ENCODE results near the gene TNFSF13B. TPM values are rescaled to one million over a fixed set of nuclear protein-coding genes. Genes with fewer than 3 reads are reported as not detected.
A peak's percentile ranks its signal among the peaks of the same experiment; 100 is the strongest.
"Not testable (repeated sequence)": the region's sequence is repeated elsewhere in the genome, so short reads cannot be mapped to it uniquely, and the experiment has no call there.

The TNFSF13B gene
- 1 to 10 TPM; 1.4 to 3.6 TPM for total RNA-seq
- long read RNA-seq, partial matches to known transcripts: 0 of 1 reads
- long read RNA-seq, other reads (novel, unspliced or antisense): 0 of 1 reads

GRCh38 chr13:108269601-108270328 lies at the start of gene TNFSF13B:
TNFSF13B (plus strand) TSS chr13:108269718; CDS start chr13:108269896, 178 bp downstream.
- peak; percentile 37 to 44 for DNase-seq

GRCh38 chr13:108220041-108220440 lies 49.5 kb upstream of the TNFSF13B start:
- DNase-seq: peak; percentile 50 to 58

More at GRCh38 chr13:108269601-108270328, at the start of gene TNFSF13B:
- intact Hi-C loops (cut with DNase I, micrococcal nuclease): no loop called here
- peak; percentile 51 for ATAC-seq

DNA sequence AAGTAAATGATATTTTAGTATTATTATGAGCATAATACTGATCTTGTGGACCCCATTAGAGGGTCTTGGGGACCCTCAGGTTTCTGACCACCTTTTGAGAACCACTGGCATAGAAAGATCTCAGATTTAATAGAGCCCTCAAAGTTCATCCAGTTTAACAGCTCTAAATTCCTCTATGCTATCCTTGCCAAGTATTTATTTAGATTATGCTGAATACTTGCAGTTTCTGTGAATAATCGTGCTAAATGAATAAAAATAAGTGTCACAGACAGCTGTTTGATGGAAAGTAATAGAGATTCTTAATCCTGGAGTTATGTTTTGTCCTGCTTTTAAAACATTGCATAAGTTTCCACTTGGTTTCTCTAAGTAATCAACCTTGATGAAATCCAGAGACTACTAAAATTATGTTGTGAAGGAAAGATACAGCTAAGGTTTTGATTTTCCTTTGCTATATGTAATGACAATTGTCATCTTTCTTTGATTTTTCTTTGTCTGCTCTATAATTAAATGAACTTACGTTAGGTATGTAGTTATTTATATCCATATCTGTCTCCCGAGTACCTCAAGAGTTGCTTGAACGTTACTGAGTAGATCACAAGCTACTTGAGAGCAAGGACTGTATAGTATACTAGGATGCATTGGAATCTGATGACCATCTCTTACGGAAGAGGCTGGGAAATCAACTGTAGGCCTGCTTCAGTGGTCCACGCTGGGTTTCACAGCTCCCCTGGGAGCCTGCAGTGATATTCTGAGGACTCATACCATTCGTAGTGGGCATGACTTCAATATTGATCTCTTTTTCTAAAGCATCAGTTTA lies 45.6 kb upstream of the TNFSF13B start:
- DNase-seq (no peak), ATAC-seq (no peak)
- intact Hi-C loops (cut with DNase I, micrococcal nuclease): no loop called here

More at GRCh38 chr13:108220041-108220440, 49.5 kb upstream of the TNFSF13B start:
- ATAC-seq: peak; percentile 26
- intact Hi-C loops (cut with DNase I, micrococcal nuclease): no loop called here

DNA sequence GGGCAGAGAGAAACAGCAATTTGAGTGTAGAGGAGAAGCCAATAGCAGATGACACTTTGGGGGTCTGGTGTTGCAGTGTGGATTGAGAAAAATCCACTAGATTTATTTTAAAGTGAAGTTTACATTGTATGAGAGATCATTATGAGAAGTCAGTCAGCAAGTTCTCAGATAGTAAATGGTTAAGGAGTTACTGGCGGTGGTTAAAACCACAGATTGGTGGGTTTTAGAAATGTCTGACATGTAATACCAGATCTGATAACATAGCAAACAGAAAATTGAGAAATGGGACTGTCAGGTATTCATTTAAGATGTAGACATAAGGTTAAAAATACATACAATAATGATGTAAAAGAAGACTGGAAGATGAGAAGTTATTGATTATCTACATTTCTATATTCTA lies 44.1 kb upstream of the TNFSF13B start:
- no peak for ATAC-seq
- intact Hi-C loops (cut with DNase I, micrococcal nuclease): no loop called here
- DNase-seq: no peak

GRCh38 chr13:108226184-108226583 lies 43.3 kb upstream of the TNFSF13B start:
- no peak for DNase-seq
- intact Hi-C loops (cut with DNase I, micrococcal nuclease): no loop called here

DNA sequence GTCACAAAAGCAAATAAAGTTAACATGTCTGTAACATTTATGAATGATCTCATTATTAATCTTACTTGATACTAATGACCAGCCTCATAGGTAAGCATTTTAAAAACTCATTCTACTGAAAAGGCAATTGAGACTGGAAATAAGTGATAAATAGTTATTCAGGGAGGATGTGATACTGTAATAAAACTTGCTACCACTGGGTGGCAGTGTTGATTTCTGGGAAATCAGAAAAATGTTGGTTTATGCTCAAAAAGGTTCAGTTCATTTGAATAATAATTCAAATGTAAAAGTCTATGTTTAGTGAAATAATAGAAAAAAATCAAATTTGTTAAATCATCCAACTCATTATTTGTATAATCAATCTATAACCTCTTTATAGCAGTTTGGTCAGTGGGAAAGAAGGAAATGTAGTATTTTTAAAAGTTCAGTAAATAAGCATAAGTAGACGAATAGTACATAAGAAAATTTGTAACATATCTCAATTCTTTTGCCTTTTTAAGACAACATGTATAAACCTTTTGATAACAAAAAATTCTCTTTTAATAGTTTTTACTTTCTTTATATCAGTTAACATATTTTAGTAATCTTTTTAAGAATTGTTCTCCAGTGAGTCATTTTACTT lies 41.8 kb upstream of the TNFSF13B start:
- ATAC-seq: no peak

More at GRCh38 chr13:108226184-108226583, 43.3 kb upstream of the TNFSF13B start:
- peak; percentile 6 for ATAC-seq

DNA sequence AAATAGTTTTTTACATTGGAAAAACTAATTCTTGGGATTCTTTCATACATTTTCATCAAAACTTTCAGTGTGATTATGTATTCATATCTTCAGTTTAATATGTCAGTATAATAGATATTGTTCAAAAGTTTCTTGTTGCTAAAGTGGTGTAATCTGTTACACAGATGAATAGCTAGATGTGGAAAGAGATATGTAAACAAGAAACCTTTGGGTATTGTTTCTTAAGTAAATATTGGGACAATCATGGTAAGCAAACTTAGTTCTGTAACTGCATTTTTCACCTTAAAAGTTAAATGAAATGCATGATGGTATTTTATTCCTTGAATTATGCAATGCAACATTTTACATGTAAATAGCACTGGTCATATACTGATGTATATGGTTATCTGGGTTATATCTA lies 39.1 kb upstream of the TNFSF13B start:
- DNase-seq: no peak
- intact Hi-C loops (cut with DNase I, micrococcal nuclease): no loop called here
- ATAC-seq: no peak

More for the DNA sequence above, 41.8 kb upstream of the TNFSF13B start:
- no peak for DNase-seq
- intact Hi-C loops (cut with DNase I, micrococcal nuclease): no loop called here

DNA sequence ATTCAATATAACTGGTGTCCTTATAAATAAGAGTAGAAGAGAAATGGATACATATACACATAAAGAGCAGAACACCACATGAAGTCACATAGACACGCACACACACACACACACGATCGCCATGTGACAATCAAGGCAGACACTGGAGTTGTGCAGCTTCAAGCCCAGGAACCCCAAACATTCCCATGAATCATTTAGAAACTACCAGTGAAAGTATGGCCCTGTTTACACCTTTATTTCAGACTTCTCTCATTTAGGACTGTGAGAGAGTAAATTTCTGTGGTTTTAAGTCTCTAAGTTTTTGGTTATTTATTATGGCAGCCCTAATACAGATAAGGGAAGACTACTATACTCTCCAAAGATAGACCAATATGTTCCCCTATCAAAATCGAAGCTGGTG lies 20.4 kb upstream of the TNFSF13B start:
- ATAC-seq: no peak
- intact Hi-C loops (cut with DNase I, micrococcal nuclease): no loop called here
- DNase-seq: no peak

GRCh38 chr13:108257248-108257647 lies 12.3 kb upstream of the TNFSF13B start:
- ATAC-seq (no peak), DNase-seq (no peak)
- intact Hi-C loops (cut with DNase I, micrococcal nuclease): no loop called here

- DNase-seq: no peak
- ATAC-seq: no peak
- intact Hi-C loops (cut with DNase I, micrococcal nuclease): no loop called here
Measured at GRCh38 chr13:108263621-108264355, 5.7 kb upstream of the TNFSF13B start.

- DNase-seq (no peak), ATAC-seq (no peak)
- intact Hi-C loops (cut with DNase I, micrococcal nuclease): no loop called here
Measured at GRCh38 chr13:108266321-108266990, 3.1 kb upstream of the TNFSF13B start.

- ATAC-seq: no peak
- intact Hi-C loops (cut with DNase I, micrococcal nuclease): no loop called here
- no peak for DNase-seq
Measured at GRCh38 chr13:108267347-108267746, 2.2 kb upstream of the TNFSF13B start.

DNA sequence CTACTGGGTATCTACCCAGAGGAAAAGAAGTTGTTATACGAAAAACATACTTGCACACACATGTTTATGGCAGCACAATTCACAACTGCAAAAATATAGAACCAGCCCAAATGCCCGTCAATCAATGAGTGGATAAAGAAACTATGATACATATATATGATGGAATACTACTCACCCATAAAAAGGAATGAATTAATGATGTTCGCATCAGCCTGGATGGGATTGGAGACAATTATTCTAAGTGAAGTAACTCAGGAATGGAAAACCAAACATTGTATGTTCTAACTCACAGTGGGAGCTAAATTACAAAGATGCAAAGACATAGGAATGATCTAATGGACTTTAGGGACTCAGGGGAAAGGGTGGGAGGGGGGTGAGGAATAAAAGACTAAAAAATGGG lies 1.7 kb upstream of the TNFSF13B start:
- DNase-seq; ATAC-seq; intact Hi-C loops (cut with DNase I, micrococcal nuclease): not testable (repeated sequence)

GRCh38 chr13:108268466-108269112 lies 929 bp upstream of the TNFSF13B start:
- intact Hi-C loops (cut with DNase I, micrococcal nuclease): no loop called here
- ATAC-seq: no peak
- DNase-seq: no peak

DNA sequence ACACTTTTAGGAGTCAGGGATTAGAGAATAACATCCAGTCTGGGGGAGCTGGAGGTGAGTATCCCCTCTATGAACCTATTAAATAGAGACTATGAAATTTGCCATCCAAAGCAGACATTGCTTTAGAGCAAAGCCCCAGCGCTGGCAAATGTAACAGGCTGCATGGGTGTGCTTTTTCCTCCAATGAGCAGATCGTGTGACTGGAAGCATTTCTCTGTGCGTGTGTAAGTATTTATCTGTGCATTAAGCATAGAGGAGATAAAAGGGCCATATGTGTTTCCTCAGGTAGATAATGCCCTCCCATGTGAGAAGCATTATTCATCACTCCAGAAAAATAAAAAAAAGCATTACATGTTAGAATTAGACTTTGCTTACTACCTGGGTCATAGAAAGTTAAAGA lies 924 bp downstream of the TNFSF13B start:
- no peak for ATAC-seq

DNA sequence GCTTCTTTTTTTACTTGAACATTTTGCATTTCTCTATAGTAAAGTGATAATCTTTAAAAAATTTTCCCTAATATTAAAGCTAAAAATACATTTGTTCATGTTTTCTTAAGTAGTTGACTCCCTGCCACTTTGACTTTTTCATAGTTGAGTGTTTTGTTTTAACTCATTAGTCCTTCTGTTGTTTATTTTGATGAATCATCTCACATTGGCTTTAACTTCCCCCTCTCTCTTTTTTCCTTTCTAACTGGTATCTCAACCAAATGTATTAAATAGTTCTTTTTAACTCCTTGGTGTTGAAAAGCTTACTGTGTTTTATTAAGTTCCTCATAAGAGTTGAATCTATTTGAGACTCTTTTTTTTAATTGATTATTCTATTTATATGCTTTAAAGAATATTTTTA lies 2.8 kb downstream of the TNFSF13B start:
- intact Hi-C loops (cut with DNase I, micrococcal nuclease): no loop called here
- no peak for DNase-seq
- ATAC-seq: no peak

More for the DNA sequence above, 924 bp downstream of the TNFSF13B start:
- intact Hi-C loops (cut with DNase I, micrococcal nuclease): no loop called here
- DNase-seq: no peak

GRCh38 chr13:108273429-108274118 lies 4.1 kb downstream of the TNFSF13B start:
- no peak for DNase-seq
- intact Hi-C loops (cut with DNase I, micrococcal nuclease): no loop called here
- ATAC-seq: no peak
